ENCODE data around the gene GATAD2A. TPM values are rescaled to one million over a fixed set of nuclear protein-coding genes. Genes with fewer than 3 reads are reported as not detected.

GATAD2A gene
- total and polyA plus RNA-seq, 9 of the 15 experiments (the other 6 are each of a cell fraction or from before 2014, with no cell fraction given), result 2.4 to 226 (median 44.2) TPM

DNA sequence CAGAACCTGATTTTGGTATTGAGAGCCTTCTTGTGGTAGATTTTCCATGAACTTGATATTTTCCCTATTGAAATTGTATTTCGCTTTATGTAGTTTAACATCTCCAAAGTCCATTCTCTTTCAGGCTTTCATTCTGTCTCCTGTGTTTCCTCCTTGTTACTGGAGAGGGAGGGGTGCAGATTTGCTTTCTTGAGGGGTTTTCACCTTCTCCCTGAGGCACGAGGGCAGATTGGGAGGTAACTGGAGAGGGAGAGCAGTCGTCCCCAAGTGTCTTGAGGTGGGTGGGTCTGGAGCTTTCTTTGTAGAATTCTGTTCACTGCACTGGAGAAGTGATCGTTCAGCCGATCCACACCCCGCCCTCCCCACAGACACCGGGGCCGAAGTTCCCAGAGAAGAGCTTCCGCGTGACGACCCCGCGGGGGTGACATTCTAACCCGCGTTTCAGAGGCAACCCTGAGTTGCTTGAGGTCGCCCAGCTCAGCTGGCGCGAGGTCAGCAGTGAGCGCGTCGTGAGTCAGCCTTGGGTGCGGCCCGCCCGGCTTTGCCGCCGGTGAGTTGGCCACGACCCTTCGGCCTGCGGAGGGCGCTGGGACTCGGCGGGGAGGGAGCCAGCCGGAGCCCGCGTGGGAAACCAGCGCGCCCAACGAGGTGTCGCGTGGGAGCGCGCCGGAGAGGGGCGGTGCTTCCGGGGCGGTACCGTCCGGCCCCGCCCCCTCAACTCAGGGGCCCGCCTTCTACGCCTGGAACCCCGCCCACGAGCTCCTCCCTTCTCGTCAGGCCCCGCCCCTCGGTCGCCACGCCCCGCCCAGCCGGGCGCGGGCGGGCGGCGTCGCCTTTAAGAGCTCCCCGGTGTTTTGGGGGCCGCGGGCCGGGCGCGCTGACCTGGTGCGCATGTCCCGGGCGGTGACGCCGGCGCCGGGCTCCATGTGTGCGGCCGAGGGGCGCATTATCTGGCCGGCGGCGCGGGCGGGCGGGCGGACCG lies at the start of gene GATAD2A (continued):
- TF ChIP-seq CREBBP (IDR thresholded peaks at IDR 0.05; ENCODE audit: low read depth, low read length), result no peak
- no peak for TF ChIP-seq ZNF212 (CRISPR knock-in tag; IDR thresholded peaks at IDR 0.05)
- TF ChIP-seq MCM3 (IDR thresholded peaks at IDR 0.05), result no peak
- no peak for TF ChIP-seq PURB (CRISPR knock-in tag; IDR thresholded peaks at IDR 0.05; ENCODE audit: low read depth)
- no peak for TF ChIP-seq ZNF121 (CRISPR knock-in tag; conservative IDR thresholded peaks at IDR 0.05)
- TF ChIP-seq, protein P1, sequence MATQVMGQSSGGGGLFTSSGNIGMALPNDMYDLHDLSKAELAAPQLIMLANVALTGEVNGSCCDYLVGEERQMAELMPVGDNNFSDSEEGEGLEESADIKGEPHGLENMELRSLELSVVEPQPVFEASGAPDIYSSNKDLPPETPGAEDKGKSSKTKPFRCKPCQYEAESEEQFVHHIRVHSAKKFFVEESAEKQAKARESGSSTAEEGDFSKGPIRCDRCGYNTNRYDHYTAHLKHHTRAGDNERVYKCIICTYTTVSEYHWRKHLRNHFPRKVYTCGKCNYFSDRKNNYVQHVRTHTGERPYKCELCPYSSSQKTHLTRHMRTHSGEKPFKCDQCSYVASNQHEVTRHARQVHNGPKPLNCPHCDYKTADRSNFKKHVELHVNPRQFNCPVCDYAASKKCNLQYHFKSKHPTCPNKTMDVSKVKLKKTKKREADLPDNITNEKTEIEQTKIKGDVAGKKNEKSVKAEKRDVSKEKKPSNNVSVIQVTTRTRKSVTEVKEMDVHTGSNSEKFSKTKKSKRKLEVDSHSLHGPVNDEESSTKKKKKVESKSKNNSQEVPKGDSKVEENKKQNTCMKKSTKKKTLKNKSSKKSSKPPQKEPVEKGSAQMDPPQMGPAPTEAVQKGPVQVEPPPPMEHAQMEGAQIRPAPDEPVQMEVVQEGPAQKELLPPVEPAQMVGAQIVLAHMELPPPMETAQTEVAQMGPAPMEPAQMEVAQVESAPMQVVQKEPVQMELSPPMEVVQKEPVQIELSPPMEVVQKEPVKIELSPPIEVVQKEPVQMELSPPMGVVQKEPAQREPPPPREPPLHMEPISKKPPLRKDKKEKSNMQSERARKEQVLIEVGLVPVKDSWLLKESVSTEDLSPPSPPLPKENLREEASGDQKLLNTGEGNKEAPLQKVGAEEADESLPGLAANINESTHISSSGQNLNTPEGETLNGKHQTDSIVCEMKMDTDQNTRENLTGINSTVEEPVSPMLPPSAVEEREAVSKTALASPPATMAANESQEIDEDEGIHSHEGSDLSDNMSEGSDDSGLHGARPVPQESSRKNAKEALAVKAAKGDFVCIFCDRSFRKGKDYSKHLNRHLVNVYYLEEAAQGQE (IDR thresholded peaks at IDR 0.05; ENCODE audit: borderline replicate concordance), result peak; percentile 63; the same call in 1 of the 2 replicates
- TF ChIP-seq, protein P1 (CRISPR knock-in tag; IDR thresholded peaks at IDR 0.05; ENCODE audit: low read depth), result no peak
- TF ChIP-seq ZNF23 (CRISPR knock-in tag; IDR thresholded peaks at IDR 0.05), result no peak
- no peak for TF ChIP-seq ZSCAN32 (CRISPR knock-in tag; IDR thresholded peaks at IDR 0.05)
- TF ChIP-seq, protein P2, sequence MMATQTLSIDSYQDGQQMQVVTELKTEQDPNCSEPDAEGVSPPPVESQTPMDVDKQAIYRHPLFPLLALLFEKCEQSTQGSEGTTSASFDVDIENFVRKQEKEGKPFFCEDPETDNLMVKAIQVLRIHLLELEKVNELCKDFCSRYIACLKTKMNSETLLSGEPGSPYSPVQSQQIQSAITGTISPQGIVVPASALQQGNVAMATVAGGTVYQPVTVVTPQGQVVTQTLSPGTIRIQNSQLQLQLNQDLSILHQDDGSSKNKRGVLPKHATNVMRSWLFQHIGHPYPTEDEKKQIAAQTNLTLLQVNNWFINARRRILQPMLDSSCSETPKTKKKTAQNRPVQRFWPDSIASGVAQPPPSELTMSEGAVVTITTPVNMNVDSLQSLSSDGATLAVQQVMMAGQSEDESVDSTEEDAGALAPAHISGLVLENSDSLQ (IDR thresholded peaks at IDR 0.05), result peak; percentile 6; the same call in 1 of the 2 replicates
- no peak for TF ChIP-seq TCFL5 (CRISPR knock-in tag; conservative IDR thresholded peaks at IDR 0.05)
- no peak for TF ChIP-seq ARHGAP35 (IDR thresholded peaks at IDR 0.05; ENCODE audit: partially characterized antibody)
- TF ChIP-seq, protein P3, sequence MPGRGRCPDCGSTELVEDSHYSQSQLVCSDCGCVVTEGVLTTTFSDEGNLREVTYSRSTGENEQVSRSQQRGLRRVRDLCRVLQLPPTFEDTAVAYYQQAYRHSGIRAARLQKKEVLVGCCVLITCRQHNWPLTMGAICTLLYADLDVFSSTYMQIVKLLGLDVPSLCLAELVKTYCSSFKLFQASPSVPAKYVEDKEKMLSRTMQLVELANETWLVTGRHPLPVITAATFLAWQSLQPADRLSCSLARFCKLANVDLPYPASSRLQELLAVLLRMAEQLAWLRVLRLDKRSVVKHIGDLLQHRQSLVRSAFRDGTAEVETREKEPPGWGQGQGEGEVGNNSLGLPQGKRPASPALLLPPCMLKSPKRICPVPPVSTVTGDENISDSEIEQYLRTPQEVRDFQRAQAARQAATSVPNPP (IDR thresholded peaks at IDR 0.05; ENCODE audit: borderline replicate concordance, insufficient read depth, insufficient read length), result no peak
- TF ChIP-seq ZKSCAN3 (CRISPR knock-in tag; IDR thresholded peaks at IDR 0.05), result no peak
- TF ChIP-seq ZNF134 (CRISPR knock-in tag; conservative IDR thresholded peaks at IDR 0.05), result no peak
- no peak for TF ChIP-seq GTF2F1 (IDR thresholded peaks at IDR 0.05; ENCODE audit: low read depth, low read length)
- no peak for TF ChIP-seq ZBED1 (IDR thresholded peaks at IDR 0.05)
- TF ChIP-seq CCNT2 (IDR thresholded peaks at IDR 0.05; ENCODE audit: borderline replicate concordance, extremely low read depth, insufficient read length, low read depth, low read length), result peak; percentile 96
- no peak for TF ChIP-seq SPI1 (IDR thresholded peaks at IDR 0.05; ENCODE audit: borderline replicate concordance, low read depth, low read length)
- TF ChIP-seq NCOA6 (IDR thresholded peaks at IDR 0.05), result no peak
